ENCODE data around the gene SERHL2.

GRCh38 chr22:42617155-42617983 is 63.6 kb downstream of the SERHL2 start:
- TF ChIP-seq CTCF (IDR thresholded peaks at IDR 0.05): no peak
- no peak for TF ChIP-seq POLR2A (IDR thresholded peaks at IDR 0.05)
- no peak for TF ChIP-seq POLR2AphosphoS5 (IDR thresholded peaks at IDR 0.05)
